HG03045 (cell line): Measurements from ENCODE around the gene PLSCR4.
"Not testable (repeated sequence)": the region's sequence is repeated elsewhere in the genome, so short reads cannot be mapped to it uniquely, and the experiment has no call there.

ENCODE experiments used
- ATAC-seq: cut with Tn5 transposase; IDR thresholded peaks from one replicate; pipeline ENCODE4 v1.9.1; 2021; ENCODE audit warnings: mild to moderate bottlenecking, moderate library complexity; ENCODE audit not compliant: unreplicated experiment

PLSCR4 gene, protein sequence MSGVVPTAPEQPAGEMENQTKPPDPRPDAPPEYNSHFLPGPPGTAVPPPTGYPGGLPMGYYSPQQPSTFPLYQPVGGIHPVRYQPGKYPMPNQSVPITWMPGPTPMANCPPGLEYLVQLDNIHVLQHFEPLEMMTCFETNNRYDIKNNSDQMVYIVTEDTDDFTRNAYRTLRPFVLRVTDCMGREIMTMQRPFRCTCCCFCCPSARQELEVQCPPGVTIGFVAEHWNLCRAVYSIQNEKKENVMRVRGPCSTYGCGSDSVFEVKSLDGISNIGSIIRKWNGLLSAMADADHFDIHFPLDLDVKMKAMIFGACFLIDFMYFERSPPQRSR

DNA sequence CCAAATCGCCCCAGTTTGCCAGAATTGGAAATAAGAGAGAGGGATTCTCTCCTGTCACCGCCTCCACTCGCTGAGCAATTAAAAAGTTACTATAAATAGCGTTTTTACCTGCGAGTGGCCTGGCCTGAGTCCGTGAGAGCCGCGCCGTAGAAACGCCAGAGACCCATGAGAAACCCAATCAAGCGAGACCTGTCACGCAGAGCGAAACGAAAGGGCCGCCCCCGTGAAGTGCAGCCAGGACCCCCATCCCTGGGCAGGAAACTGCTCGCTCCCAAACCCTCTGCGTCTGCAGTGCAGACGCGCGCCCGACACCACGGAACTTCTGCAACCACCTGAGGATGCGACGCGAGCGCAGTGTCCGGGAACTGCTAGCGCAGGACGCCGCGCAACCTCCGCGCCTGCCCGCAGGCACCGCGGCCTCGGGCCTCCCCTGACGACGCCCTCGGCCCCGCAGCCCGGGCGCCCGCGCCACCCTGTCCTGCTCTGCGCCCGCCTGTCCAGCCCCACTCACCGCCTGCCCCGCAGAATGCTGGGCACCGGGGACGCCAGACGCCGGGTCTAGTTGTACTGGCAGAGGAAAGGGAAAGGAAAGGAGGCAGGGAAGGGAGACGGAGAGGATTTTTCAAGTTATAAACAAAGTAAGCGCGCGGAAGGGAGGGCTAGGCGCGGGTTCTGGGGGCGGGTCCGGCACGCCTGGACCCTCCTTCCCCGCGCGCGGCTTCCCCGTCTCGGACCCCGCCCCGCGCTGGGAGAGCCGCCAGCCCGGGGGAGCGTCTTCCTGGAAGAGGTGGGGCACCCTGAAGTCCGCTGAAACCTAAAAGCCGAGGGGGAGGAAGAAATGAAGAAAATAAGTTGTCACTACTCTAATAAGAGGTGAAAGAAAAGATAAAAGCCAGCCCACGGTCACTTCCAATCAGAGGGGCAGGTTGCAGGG, at the start of gene PLSCR4:
PLSCR4 (minus strand) TSS at position 657 of the 934 bp plus-strand sequence. CDS start 29,034 bp downstream, outside the sequence.
- ATAC-seq = no peak

DNA sequence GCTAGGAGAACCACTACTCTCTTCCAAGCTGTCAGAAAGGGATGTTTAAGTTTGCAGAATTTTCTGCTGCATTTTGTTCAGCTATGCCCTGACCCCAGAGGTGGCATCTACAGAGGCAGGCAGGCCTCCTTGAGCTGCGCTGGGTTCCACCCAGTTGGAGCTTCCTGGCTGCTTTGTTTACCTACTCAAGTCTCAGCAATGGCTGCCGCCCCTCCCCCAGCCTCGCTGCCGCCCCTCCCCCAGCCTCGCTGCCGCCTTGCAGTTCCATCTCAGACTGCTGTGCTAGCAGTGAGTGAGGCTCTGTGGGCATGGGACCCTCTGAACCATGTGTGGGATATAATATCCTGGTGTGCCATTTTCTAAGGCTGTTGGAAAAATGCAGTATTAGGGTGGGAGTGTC, 42.5 kb upstream of the PLSCR4 start:
- not testable (repeated sequence) for ATAC-seq

DNA sequence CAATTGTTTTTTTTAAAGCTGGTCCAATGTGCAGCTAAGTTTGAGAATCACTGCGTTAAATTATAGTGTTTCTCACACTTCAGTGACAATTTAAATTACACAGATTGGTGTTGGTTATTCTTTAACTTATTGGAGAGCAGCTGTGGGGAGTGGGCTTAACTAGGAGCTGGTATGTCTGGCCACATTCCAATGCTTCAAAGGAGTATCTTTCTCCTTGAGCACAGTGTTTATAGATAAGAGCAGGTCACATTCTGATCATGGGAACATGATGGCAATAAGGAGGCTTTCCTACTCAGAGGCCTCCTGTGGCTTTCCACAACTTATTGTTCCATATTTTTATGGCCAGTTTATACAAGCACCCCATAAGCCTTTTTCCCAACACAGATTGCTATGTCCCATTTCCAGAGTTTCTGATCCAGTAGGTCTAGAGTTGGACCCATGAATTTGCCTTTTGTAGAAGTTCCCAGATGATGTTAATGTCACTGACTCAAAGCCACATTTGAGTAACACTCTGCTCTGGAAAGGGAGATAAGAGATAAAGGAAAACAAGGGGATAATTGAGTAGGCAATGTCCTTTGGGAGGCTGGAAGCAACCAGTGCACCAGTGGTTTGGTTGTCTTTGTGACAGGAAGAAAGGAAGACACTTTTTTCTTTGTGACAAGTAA, 33.0 kb upstream of the PLSCR4 start:
- no peak for ATAC-seq

DNA sequence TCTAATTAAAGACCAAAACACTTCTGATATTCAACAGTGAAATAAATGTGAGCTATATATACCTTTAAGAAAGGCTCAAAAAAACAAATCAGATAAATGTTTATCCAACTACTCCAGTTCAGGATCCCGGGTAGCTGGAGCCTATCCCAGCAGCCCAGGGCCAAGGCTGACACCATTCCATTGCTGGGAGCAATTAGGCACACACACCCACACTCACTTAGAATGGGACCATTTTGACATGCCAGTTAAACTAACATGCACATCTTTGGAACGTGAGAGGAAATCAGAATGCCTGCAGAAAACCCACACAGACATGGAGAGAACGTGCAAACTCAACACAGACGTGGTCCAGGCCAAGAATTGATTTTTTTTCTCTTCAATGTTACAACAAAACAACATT, 30.0 kb upstream of the PLSCR4 start:
- ATAC-seq = no peak

DNA sequence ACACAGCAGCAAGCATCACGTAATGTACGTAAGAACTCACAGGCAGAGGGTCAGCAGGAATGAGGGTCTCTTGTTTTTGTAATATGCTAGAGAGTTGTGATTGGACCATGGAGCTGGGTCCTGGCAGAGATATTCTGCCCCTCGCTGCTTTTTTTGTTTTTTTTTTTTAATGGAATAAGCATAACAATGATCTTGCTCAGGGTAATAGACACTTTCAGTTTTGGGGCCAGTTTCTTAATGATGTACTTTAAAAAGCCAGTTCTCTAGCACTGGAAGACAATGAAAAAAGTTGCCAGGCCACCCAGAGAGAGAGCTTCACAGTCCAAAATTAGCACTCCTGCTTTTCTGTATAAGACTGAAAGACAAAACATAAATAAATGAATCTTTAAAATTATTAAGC, 29.0 kb upstream of the PLSCR4 start:
- no peak for ATAC-seq

DNA sequence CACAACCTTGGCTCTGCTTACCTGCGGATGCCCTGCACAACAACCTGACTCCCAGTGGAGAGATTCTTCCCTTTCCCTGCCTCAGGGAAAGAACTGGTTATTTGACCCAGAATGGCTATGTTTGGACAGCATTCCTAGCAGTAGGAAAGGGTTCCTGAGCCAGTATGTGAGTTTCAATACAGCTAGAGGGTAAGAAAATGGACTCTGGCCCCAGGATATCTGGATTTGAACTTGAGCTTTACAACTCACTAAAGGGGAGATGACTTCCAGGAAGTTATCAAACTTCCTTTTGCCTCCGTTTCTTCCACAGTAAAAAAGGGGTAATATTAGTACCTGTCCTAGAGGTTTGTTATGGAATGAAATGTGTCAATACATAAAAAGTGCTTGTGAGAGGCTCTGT, 28.1 kb upstream of the PLSCR4 start:
- ATAC-seq = no peak

DNA sequence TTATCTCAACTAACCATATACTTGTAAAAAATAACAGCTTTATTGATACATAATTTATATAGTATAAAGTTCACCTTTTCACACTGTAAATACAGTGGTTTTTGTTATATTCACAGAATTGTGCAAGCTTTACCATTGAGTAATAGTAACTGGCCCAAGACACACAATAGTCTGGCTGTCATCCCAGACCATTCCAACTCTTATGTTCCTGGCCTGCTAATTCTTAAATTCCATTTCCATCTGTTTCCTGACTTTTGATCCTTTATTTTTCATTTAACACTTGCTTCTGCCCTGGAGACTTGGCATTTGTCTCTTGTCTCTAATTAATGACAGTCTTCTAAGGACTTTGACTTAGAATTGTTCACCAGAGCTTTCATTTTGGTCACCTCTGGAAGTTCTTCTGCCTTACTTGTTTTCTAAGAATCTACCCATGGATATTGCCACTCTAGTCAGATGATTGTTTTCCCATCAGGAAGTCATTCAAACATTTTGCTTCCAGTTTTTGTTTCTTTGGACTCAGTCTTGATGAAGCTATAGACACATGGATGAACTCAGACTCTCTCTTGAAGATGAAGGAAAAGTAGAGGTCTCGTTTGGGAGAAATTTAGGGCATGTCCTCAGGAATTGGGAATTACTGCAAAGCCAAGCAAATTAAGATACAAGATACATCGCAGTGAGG, 27.2 kb upstream of the PLSCR4 start:
- no peak for ATAC-seq

DNA sequence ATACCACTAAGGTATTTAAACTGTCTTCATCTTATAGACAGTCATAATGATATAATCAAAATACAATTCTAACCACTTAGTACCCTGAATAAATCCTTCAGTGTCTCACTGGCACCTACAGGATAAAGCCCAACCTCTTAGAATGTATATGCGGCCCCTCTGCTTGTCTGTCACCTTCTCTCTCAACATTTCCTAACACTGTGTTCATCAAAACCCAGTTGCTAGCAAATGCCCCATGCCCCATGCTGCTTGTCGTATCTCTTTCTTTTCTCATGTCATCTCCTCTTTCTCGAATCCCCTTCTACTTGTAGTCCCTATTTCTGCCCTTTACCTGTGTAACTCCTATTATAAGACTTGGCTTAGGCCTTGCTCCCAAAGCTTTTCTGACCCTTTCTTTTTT, 24.6 kb upstream of the PLSCR4 start:
- ATAC-seq = no peak

DNA sequence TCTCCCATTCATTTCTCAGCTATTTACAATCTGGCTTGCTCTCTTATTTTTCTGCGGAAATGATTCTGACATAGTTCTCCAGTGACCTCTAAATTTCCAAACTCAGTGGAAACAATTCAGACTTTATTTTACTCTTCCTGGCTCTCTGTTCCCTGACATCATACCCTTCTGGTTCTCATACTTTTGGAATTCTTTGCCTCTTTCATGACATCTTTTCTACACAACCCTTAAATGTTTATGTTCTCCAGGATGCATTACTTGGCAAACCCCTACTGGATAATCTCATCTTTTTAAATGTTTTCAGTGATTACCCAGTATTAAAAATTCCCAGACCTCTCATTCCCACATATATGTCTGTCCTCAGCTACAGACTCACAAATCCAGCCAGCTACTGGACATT, 23.9 kb upstream of the PLSCR4 start:
- no peak for ATAC-seq

DNA sequence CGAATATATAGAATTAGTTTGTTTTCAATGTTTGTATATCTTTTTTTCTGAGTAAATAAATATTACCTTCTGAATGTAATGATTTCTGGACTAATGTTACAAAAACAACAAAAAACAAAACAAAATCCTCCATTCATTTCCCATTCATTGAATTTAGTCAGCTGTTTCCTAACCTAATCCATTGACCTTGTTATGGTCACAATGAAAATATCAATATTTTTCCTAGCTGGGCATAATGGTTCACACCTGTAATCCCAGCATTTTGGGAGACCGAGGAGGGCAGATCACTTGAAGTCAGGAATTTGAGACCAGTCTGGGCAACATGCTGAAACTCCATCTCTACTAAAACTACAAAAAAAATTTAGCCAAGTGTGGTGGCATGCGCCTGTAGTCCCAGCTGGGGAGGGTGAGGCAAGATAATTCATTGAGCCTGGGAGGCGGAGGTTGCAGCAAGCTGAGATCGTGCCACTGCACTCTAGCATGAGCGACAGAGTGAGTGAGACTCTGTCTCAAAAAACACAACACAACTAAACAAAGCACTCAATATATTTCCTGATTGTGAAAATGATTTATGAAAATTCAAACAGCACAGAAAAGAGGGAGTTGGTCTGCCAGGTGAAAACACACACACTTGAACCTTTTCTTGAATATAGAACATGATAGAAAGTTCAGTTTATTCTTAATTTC, 23.0 kb upstream of the PLSCR4 start:
- no peak for ATAC-seq

DNA sequence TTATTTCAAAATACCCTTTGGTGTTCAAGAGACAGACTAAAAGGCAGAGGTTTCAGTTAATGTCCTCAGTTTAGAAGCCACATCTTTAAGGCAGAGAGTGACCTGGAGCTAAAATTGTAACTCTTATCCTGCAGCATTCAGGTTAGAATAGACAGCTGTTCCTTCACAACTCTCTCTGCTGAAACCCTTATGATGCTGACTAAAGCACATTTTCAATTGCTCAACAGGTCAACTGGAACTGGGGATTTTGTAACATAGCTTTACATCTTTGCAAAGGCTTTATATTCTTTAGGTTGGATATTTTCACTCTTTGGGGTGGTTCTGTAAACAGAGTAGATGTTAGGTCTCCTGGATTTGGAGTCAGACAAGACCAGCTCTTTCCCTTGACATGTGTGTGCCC, 20.3 kb upstream of the PLSCR4 start:
- no peak for ATAC-seq

DNA sequence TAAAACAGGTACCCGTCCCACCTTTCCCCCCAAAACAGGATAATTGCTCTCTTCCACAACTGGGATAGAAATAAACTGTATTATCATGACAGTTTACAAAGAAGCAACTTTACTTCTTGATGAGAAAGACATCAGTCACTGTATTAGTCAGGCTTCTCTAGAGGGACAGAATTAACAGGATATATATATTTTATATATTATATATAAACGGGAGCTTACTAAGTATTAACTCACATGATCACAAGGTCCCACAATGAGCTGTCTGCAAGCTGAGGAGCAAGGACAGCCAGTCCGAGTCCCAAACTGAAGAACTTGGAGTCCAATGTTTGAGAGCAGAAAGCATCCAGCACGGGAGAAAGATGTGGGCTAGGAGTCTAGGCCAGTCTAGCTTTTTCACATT, 18.4 kb upstream of the PLSCR4 start:
- ATAC-seq = no peak

DNA sequence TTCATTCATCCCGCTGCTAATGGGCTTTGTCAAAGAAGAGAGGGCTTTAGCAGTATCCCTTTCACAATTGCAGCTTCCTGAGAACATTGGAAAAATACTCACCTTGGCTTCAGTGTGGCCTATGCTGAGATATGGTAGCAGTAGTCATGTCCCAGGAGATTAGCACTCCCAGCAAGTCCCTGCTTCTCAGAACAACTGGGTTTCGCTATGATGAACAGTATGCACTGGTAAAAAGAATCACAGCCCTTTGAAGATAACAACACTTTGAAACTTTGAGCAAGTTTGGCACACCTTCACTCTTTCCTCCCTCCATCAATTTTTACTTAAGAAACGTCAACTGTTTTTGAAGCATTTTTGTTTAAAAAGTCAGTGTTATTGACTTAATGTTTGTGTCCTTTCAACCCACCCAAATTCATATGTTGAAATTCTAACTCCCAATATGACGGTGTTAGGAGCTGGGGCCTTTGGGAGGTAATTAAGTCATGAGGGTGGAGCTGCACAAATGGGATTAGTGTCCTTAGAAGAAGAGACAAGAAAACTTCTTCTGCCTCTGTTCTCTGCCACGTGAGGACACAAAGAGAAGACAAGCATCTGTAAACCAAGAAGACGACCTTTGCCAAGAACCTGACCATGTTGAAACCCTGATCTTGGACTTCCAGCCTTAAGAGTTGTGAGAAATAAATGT, 17.8 kb upstream of the PLSCR4 start:
- no peak for ATAC-seq

DNA sequence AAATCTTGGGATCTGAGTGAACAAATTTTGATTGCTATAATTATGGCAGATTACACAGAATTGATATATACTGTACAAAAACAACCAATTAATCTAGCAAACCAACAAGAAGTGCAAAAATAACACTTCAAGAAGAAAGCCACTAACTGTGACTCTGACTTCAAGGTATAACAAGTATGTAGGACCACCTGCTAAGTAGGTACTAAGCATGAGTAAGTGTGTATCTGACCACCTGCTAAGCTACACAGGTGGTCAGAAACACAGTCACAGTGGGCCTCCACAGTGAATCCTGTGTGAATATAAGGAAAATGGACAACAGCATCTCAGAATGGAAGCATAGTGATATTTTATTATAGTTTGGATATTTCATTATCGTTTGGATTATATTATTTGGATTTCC, 14.8 kb upstream of the PLSCR4 start:
- no peak for ATAC-seq

DNA sequence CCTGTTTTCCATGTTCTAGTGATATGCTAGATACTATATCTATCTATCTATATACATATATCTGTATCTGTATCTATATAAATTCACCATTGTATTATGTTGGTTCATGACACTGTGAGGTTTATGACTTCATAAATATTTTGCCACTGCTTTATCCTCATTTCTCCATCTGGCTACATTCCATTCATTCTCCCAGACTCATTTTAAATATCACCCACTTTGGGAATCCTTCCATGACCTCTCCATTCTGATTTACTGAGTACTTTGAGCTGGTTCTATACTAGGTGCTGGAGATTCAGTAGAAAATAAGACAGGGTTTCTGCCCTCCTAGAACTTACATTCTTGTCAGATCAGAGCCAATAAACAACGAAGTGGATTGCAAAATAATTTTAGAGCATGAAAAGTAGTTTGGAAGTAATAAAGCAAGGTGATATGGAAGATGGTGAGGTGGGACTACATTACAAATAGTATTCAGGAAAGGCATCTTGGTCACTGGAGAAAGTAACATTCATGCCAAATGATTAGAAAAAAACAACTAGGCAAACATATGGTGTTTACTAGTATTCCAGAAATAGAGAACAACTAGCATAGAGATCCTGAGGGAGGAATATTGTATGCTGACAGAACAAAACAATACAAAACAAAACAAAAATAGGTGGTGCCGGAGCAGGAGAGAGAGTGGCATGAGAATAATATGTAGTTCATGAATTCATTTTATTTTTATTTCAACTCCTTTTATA, 11.6 kb upstream of the PLSCR4 start:
- no peak for ATAC-seq

DNA sequence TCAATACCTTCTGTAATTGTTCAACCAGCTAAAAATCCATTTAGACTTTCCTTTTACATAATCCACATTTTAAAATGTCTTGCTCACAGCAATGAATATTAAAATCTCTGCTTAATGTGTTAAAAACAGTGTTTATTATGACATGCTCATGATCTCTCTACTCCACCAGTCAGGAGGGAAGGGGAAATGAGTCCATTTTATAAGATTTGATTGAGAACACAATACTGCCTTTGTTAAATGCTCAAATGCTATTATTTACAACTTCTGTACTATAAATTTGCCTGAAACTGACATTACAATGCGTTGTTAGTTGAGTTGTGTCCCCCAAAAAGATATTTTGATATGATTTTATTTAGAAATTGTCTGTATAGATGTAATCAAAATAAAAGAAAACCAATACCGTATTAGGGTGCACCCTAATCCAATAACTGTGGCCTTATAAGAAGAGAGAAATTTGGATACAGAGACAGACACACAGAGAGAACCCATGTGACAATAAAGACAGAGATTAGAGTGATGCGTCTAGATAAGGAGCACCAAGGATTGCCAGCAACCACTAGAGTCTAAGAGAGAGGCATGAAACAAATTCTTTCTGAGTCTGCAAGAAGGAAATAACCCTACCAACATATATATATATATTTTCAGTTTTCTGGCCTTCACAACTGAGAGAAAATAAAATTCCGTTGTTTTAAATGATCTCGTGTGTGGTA, 9.1 kb upstream of the PLSCR4 start:
- ATAC-seq = no peak

DNA sequence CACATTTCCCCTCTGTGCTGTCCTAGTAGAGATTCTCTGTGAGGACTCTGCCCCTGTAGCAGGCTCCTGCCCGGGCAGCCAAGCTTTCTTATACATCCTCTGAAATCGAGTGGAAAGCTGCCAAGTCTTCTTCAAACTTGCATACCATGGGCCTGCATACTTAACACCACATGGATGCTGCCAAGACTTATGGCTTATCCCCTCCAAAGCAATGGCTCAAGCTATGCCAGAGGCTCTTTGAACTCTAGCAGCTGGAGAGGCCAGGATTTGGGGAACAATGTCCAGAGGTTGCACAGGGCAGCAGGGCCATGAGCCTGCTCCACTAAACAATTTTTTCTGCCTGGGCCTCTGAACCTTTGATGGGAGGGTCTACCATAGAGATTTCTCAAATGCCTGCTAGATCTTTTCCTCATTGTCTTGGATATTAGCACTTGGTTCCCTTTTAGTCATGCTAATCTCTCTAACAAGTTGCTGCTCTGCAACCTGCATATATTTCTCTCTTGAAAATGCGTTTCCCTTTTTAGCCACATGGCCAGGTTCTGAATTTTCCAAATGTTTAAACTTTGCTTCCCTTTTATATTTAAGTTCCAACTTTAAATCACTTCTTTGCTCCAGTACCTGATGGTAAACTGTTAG, 6.1 kb upstream of the PLSCR4 start:
- ATAC-seq = no peak

DNA sequence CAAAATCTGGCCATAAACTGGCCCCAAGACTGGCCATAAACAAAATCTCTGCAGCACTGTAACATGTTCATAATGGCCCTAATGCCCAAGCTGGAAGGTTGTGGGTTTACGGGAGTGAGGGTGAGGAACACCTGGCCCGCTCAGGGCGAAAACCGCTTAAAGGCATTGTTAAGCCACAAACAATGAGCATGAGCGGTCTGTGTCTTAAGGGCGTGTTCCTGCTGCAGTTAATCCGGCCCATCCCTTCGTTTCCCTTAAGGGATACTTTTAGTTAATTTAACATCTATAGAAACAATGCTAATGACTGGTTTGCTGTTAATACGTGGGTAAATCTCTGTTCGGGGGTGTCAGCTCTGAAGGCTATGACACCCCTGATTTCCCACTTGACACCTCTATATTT, 1.5 kb upstream of the PLSCR4 start:
- ATAC-seq = not testable (repeated sequence)
